ENCODE results near the gene SLC24A3.

SLC24A3 gene

GRCh38 chr20:19615629-19616028 lies 403.2 kb downstream of the SLC24A3 start:
- no peak for DNase-seq (ENCODE audit: extremely low spot score)
- TF ChIP-seq ARNT (IDR thresholded peaks at IDR 0.05) (no peak), ELF4 (IDR thresholded peaks at IDR 0.05) (no peak), CTBP1 (IDR thresholded peaks at IDR 0.05; ENCODE audit: borderline replicate concordance) (no peak), L3MBTL2 (conservative IDR thresholded peaks at IDR 0.05) (no peak), TARDBP (IDR thresholded peaks at IDR 0.05) (no peak)
- TF ChIP-seq, protein P1, sequence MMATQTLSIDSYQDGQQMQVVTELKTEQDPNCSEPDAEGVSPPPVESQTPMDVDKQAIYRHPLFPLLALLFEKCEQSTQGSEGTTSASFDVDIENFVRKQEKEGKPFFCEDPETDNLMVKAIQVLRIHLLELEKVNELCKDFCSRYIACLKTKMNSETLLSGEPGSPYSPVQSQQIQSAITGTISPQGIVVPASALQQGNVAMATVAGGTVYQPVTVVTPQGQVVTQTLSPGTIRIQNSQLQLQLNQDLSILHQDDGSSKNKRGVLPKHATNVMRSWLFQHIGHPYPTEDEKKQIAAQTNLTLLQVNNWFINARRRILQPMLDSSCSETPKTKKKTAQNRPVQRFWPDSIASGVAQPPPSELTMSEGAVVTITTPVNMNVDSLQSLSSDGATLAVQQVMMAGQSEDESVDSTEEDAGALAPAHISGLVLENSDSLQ (IDR thresholded peaks at IDR 0.05) = no peak
- ChIA-PET CTCF (no interaction called here), POLR2A (no interaction called here)

DNA sequence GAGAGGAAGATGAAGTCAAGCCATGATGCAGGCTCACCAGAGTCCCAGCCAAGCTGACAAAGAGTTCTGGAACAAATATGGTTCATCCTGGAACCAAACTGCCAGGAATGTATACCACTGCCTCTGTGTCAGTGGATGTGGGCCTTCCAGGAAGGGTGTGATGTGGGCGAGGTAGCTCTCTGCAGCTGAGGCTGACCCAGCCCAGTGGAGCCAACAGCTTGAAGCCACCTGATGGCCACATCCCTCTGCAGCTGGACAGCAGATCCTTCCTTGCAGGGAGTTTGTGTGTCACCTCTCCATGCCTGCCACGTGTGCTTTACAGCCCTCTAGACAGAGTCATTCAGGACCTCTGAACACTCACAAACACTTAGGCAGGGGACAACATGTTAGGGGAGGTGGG lies 403.6 kb downstream of the SLC24A3 start:
- ChIA-PET CTCF (no interaction called here), POLR2A (no interaction called here)
- TF ChIP-seq TARDBP (IDR thresholded peaks at IDR 0.05) (no peak), ELF4 (IDR thresholded peaks at IDR 0.05) (no peak), SP1 (IDR thresholded peaks at IDR 0.05) (no peak), SUZ12 (IDR thresholded peaks at IDR 0.05) (no peak), FOXA1 (IDR thresholded peaks at IDR 0.05) (no peak)
- TF ChIP-seq, protein P1 (IDR thresholded peaks at IDR 0.05) = no peak
- DNase-seq (ENCODE audit: extremely low spot score) = no peak

- POLR2A ChIA-PET = no interaction called here
- CTCF ChIA-PET = no interaction called here
- no peak for TF ChIP-seq TARDBP (IDR thresholded peaks at IDR 0.05)
- TF ChIP-seq ZNF384 (IDR thresholded peaks at IDR 0.05) = no peak
- no peak for TF ChIP-seq CTBP1 (IDR thresholded peaks at IDR 0.05; ENCODE audit: borderline replicate concordance)
- TF ChIP-seq FOXK2 (IDR thresholded peaks at IDR 0.05) = no peak
- TF ChIP-seq NFRKB (IDR thresholded peaks at IDR 0.05) = no peak
- no peak for TF ChIP-seq ELF4 (IDR thresholded peaks at IDR 0.05)
- no peak for TF ChIP-seq LEF1 (IDR thresholded peaks at IDR 0.05; ENCODE audit: borderline replicate concordance)
- TF ChIP-seq SUZ12 (IDR thresholded peaks at IDR 0.05) = no peak
- TF ChIP-seq, protein P1 (IDR thresholded peaks at IDR 0.05) = no peak
- TF ChIP-seq L3MBTL2 (conservative IDR thresholded peaks at IDR 0.05) = no peak
- TF ChIP-seq BHLHE40 (IDR thresholded peaks at IDR 0.05; ENCODE audit: borderline replicate concordance) = no peak
- TF ChIP-seq ARNT (IDR thresholded peaks at IDR 0.05) = no peak
- no peak for TF ChIP-seq FOXA1 (IDR thresholded peaks at IDR 0.05)
- no peak for TF ChIP-seq FOXM1 (IDR thresholded peaks at IDR 0.05; ENCODE audit: borderline replicate concordance)
- no peak for TF ChIP-seq HDGF (IDR thresholded peaks at IDR 0.05; ENCODE audit: borderline replicate concordance)
- no peak for TF ChIP-seq SP1 (IDR thresholded peaks at IDR 0.05)
- no peak for DNase-seq (ENCODE audit: extremely low spot score)
Measured at GRCh38 chr20:19616620-19617019, 404.2 kb downstream of the SLC24A3 start.

GRCh38 chr20:19617256-19617655 lies 404.8 kb downstream of the SLC24A3 start:
- CTCF ChIA-PET = no interaction called here
- POLR2A ChIA-PET = no interaction called here
- TF ChIP-seq ARNT (IDR thresholded peaks at IDR 0.05) (no peak), BHLHE40 (IDR thresholded peaks at IDR 0.05; ENCODE audit: borderline replicate concordance) (no peak), L3MBTL2 (conservative IDR thresholded peaks at IDR 0.05) (no peak), SUZ12 (IDR thresholded peaks at IDR 0.05) (no peak), CTBP1 (IDR thresholded peaks at IDR 0.05; ENCODE audit: borderline replicate concordance) (no peak), SP1 (IDR thresholded peaks at IDR 0.05) (no peak), HDGF (IDR thresholded peaks at IDR 0.05; ENCODE audit: borderline replicate concordance) (no peak), ZNF384 (IDR thresholded peaks at IDR 0.05) (no peak), NFRKB (IDR thresholded peaks at IDR 0.05) (no peak), LEF1 (IDR thresholded peaks at IDR 0.05; ENCODE audit: borderline replicate concordance) (no peak), FOXK2 (IDR thresholded peaks at IDR 0.05) (no peak), TARDBP (IDR thresholded peaks at IDR 0.05) (no peak), FOXA1 (IDR thresholded peaks at IDR 0.05) (no peak)
- DNase-seq (ENCODE audit: extremely low spot score) = no peak

DNA sequence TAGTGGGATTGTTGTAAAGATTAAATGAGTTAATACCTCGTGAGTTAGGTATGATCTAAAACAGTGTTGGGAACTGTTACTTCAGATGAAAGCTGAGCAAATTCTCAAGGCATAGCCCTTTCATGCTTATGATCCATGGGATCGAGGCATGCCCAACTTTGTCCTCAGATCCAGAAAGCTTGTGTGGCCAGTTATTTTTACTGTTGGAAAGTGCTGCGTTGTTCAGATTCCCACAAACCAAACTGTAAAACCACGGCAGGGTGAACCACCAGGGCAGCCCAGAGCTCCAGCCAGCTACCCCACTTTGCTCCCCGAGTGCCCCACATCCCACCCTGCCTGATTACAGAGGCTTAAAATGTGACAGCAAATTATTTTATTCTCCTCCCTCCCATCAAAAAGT lies 406.3 kb downstream of the SLC24A3 start:
- TF ChIP-seq TARDBP (IDR thresholded peaks at IDR 0.05) = no peak
- TF ChIP-seq L3MBTL2 (conservative IDR thresholded peaks at IDR 0.05) = no peak
- TF ChIP-seq ELF4 (IDR thresholded peaks at IDR 0.05) = no peak
- TF ChIP-seq LEF1 (IDR thresholded peaks at IDR 0.05; ENCODE audit: borderline replicate concordance) = no peak
- no peak for TF ChIP-seq SUZ12 (IDR thresholded peaks at IDR 0.05)
- TF ChIP-seq, protein P1 (IDR thresholded peaks at IDR 0.05) = no peak
- TF ChIP-seq SP1 (IDR thresholded peaks at IDR 0.05) = no peak
- TF ChIP-seq HDGF (IDR thresholded peaks at IDR 0.05; ENCODE audit: borderline replicate concordance) = no peak
- TF ChIP-seq ZNF384 (IDR thresholded peaks at IDR 0.05) = no peak
- no peak for TF ChIP-seq CTBP1 (IDR thresholded peaks at IDR 0.05; ENCODE audit: borderline replicate concordance)
- TF ChIP-seq ARNT (IDR thresholded peaks at IDR 0.05) = no peak
- TF ChIP-seq FOXM1 (IDR thresholded peaks at IDR 0.05; ENCODE audit: borderline replicate concordance) = no peak
- no peak for TF ChIP-seq FOXK2 (IDR thresholded peaks at IDR 0.05)
- no peak for TF ChIP-seq NFRKB (IDR thresholded peaks at IDR 0.05)
- no peak for TF ChIP-seq FOXA1 (IDR thresholded peaks at IDR 0.05)
- no peak for TF ChIP-seq BHLHE40 (IDR thresholded peaks at IDR 0.05; ENCODE audit: borderline replicate concordance)
- CTCF ChIA-PET = no interaction called here
- DNase-seq (ENCODE audit: extremely low spot score) = no peak
- POLR2A ChIA-PET = no interaction called here

DNA sequence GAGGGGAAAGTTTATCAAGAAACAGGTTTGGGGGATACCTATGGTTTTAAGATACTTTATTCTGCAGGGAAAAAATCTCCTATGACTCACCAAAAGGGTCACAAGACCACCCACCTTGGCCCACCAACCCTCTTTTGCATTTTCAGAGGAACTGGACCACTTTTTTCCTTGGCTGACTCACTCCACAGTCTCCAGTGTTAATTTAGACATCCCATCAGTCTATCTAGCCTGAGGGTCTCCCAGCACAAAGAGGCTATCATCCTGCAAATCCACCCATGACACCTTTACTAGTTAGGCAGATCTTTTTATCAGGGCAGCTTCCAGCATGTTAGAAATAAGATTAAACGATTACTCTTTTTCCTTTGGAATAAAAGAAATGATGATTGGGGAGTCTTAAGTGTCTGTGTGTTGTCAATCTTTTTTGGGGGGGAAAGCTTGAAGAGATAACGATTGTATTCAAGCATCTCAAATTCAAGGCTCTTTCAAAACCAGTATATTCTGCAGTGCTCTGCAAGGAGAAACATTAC lies 407.5 kb downstream of the SLC24A3 start:
- CTCF ChIA-PET = no interaction called here
- POLR2A ChIA-PET = no interaction called here
- TF ChIP-seq ARNT (IDR thresholded peaks at IDR 0.05) (no peak), SUZ12 (IDR thresholded peaks at IDR 0.05) (no peak), FOXM1 (IDR thresholded peaks at IDR 0.05; ENCODE audit: borderline replicate concordance) (no peak), TARDBP (IDR thresholded peaks at IDR 0.05) (no peak), ZNF384 (IDR thresholded peaks at IDR 0.05) (no peak), HDGF (IDR thresholded peaks at IDR 0.05; ENCODE audit: borderline replicate concordance) (no peak), ELF4 (IDR thresholded peaks at IDR 0.05) (no peak)
- TF ChIP-seq, protein P1 (IDR thresholded peaks at IDR 0.05) = no peak
- DNase-seq (ENCODE audit: extremely low spot score) = no peak
